Esophagus squamous epithelium (tissue), 4 donors: ENCODE measurements around the gene RNF111.

ENCODE experiments used
- CTCF ChIP-seq, 6 experiments: fragments of 450-650 bp in 4 of 6; fragments of 200-600 bp in 2 of 6; sonication (generic) in 2 of 6; IDR thresholded peaks; one replicate each; pipeline ENCODE4 v1.5.1; 2016 to 2019; ENCODE audit warnings: antibody characterized with exemption in 6 of 6, mild to moderate bottlenecking in 4 of 6, moderate library complexity in 4 of 6
- POLR2A ChIP-seq, 4 donors: fragments of 450-650 bp; IDR thresholded peaks; one replicate each; pipeline ENCODE4 v1.6.1; 2017; ENCODE audit warnings: antibody characterized with exemption in 4 of 4, mild to moderate bottlenecking in 4 of 4, moderate library complexity in 3 of 4

GRCh38 chr15:59028387-59028955 is 41.0 kb downstream of the RNF111 start:
- TF ChIP-seq CTCF (IDR thresholded peaks at IDR 0.05) (no peak), POLR2A (IDR thresholded peaks at IDR 0.05) (no peak)
